GM23338 (cell line): ENCODE data around the gene MYO3B. TPM values are rescaled to one million over a fixed set of nuclear protein-coding genes. Genes with fewer than 3 reads are reported as not detected.

Experiments used
- ATAC-seq: fragments of 200-7000 bp; cut with Tn5 transposase; 3 replicates; pipeline ENCODE4 v1.9.1; 2020
- DNase-seq: peaks from one replicate; pipeline ENCODE4 v3.0.0-alpha.2; 2015; ENCODE audit warnings: low spot score
- H2AFZ ChIP-seq: fragments of 200-600 bp; sonication (generic); 2 replicates; pipeline ENCODE4 v1.8.0; 2016; ENCODE audit warnings: antibody characterized with exemption, mild to moderate bottlenecking, moderate library complexity
- H3F3A ChIP-seq: fragments of 200-600 bp; sonication (generic); replicated peaks from 2 replicates; pipeline ENCODE4 v1.8.0; 2017; ENCODE audit warnings: antibody characterized with exemption, mixed run types, low read depth
- H3K27ac ChIP-seq: fragments of 200-600 bp; sonication (generic); 2 replicates; pipeline ENCODE4 v1.6.1; 2016; ENCODE audit warnings: low read depth
- H3K27me3 ChIP-seq: fragments of 200-600 bp; sonication (generic); 2 replicates; pipeline ENCODE4 v1.8.0; 2016; ENCODE audit warnings: mild to moderate bottlenecking, mixed run types, moderate library complexity; ENCODE audit not compliant: insufficient read depth
- H3K36me3 ChIP-seq: fragments of 200-600 bp; sonication (generic); 2 replicates; pipeline ENCODE4 v1.8.0; 2016; ENCODE audit warnings: mild to moderate bottlenecking; ENCODE audit not compliant: insufficient read depth
- H3K4me1 ChIP-seq: fragments of 200-600 bp; sonication (generic); 2 replicates; pipeline ENCODE4 v1.8.0; 2016; ENCODE audit warnings: mild to moderate bottlenecking, moderate library complexity; ENCODE audit not compliant: insufficient read depth
- H3K4me2 ChIP-seq: fragments of 200-600 bp; sonication (generic); 2 replicates; pipeline ENCODE4 v1.7.1; 2017; ENCODE audit warnings: mixed run types
- H3K4me3 ChIP-seq: fragments of 200-600 bp; sonication (generic); 2 replicates; pipeline ENCODE4 v1.6.1; 2016; ENCODE audit warnings: mixed run types
- H3K79me2 ChIP-seq: fragments of 200-600 bp; sonication (generic); replicated peaks from 2 replicates; pipeline ENCODE4 v1.8.0; 2017; ENCODE audit warnings: mild to moderate bottlenecking; ENCODE audit not compliant: insufficient read depth
- H3K9me2 ChIP-seq: fragments of 200-600 bp; sonication (generic); 2 replicates; pipeline ENCODE4 v1.8.0; 2017; ENCODE audit not compliant: insufficient read depth
- H4K20me1 ChIP-seq: fragments of 200-600 bp; sonication (generic); replicated peaks from 2 replicates; pipeline ENCODE4 v1.8.0; 2017; ENCODE audit warnings: mild to moderate bottlenecking; ENCODE audit not compliant: insufficient read depth
- H3K27ac Mint-ChIP-seq: 2 replicates; pipeline ENCODE4 v1.8.0; 2020; ENCODE audit warnings: inconsistent platforms, mild to moderate bottlenecking, moderate library complexity, mixed read lengths
- H3K27me3 Mint-ChIP-seq: 3 replicates; pipeline ENCODE4 v1.8.0; 2022; ENCODE audit warnings: low read depth, mild to moderate bottlenecking, moderate library complexity, mixed read lengths, inconsistent platforms; ENCODE audit not compliant: insufficient read depth, poor library complexity
- H3K36me3 Mint-ChIP-seq: 3 replicates; pipeline ENCODE4 v1.8.0; 2021; ENCODE audit warnings: low read depth, mild to moderate bottlenecking, inconsistent platforms, moderate library complexity, mixed read lengths
- H3K4me1 Mint-ChIP-seq: 3 replicates; pipeline ENCODE4 v1.8.0; 2020; ENCODE audit warnings: mild to moderate bottlenecking, inconsistent platforms, mixed read lengths
- H3K4me3 Mint-ChIP-seq: 3 replicates; pipeline ENCODE4 v1.8.0; 2021; ENCODE audit warnings: moderate library complexity, mild to moderate bottlenecking, inconsistent platforms, mixed read lengths
- H3K9me3 Mint-ChIP-seq: 3 replicates; pipeline ENCODE4 v1.8.0; 2020; ENCODE audit warnings: moderate library complexity, mild to moderate bottlenecking, inconsistent platforms, mixed read lengths
- CREB1 ChIP-seq: fragments of 250-450 bp; sonication (Bioruptor Pico); IDR thresholded peaks from 2 replicates; pipeline ENCODE4 v1.5.0; 2020; ENCODE audit warnings: low read depth, mild to moderate bottlenecking, moderate library complexity
- EZH2 ChIP-seq: fragments of 200-600 bp; sonication (generic); IDR thresholded peaks from one replicate; pipeline ENCODE4 v1.8.0; 2017; ENCODE audit warnings: antibody characterized with exemption, mild to moderate bottlenecking, low read depth; ENCODE audit not compliant: unreplicated experiment
- EZH2phosphoT487 ChIP-seq: fragments of 200-600 bp; sonication (generic); IDR thresholded peaks from one replicate; pipeline ENCODE4 v1.8.1; 2018; ENCODE audit warnings: antibody characterized with exemption; ENCODE audit not compliant: unreplicated experiment
- JUNB ChIP-seq: IDR thresholded peaks from one replicate; pipeline ENCODE4 v1.6.1; 2016; ENCODE audit warnings: antibody characterized with exemption; ENCODE audit not compliant: unreplicated experiment
- STAT1 ChIP-seq: IDR thresholded peaks from one replicate; pipeline ENCODE4 v1.6.1; 2016; ENCODE audit warnings: antibody characterized with exemption; ENCODE audit not compliant: unreplicated experiment
- ZNF114 ChIP-seq: fragments of 250-450 bp; sonication (Bioruptor Pico); IDR thresholded peaks from 2 replicates; pipeline ENCODE4 v1.5.0; 2020; ENCODE audit warnings: mild to moderate bottlenecking, moderate library complexity
- polyA plus RNA-seq: library from polyadenylated mRNA; unstranded; fragments of >200 nt; fragmentation: Nextera tagmentation; extraction: Ambion mirVana; gene quantifications from 2 replicates; pipeline ENCODE4 v1.2.1, GENCODE V29; 2016
- total RNA-seq: library from RNA; depleted of rRNA; stranded (reverse); fragments of >200 nt; shearing (Covaris generic); gene quantifications from 2 replicates; pipeline ENCODE4 v1.2.3, GENCODE V29; 2014
- TF ChIP-seq, protein P1 (sequence below), 2 experiments: fragments of 200-600 bp in 1 of 2; sonication (generic) in 1 of 2; conservative IDR thresholded peaks; 2 replicates each; pipeline versions ENCODE4 v1.5.1 to v1.6.1; 2016 to 2017; ENCODE audit warnings: antibody characterized with exemption in 2 of 2, low read depth in 2 of 2, mild to moderate bottlenecking in 2 of 2, moderate library complexity in 1 of 2

MYO3B gene
- total and polyA plus RNA-seq, 2 experiments from 2014 or later: 0.42 TPM; not detected in 1

- peaks cover 3% of the 10 kb centered on the region for H3K27me3 Mint-ChIP-seq
- ATAC-seq (no peak), DNase-seq (no peak)
- Histone ChIP-seq H3K27ac (no peak overlapping the region), H3F3A (no peaks in the 10 kb centered on the region), H3K79me2 (no peaks in the 10 kb centered on the region), H3K4me1 (peaks cover 2% of the 10 kb centered on the region; the same call in 1 of the 2 replicates), H3K9me2 (peaks cover 6% of the 10 kb centered on the region; the same call in 1 of the 2 replicates), H3K36me3 (no peaks in the 10 kb centered on the region), H4K20me1 (no peaks in the 10 kb centered on the region), H2AFZ (no peak overlapping the region), H3K4me2 (no peak overlapping the region), H3K27me3 (no peaks in the 10 kb centered on the region), H3K4me3 (no peak overlapping the region)
- no peaks in the 10 kb centered on the region for H3K36me3 Mint-ChIP-seq
- H3K9me3 Mint-ChIP-seq: no peaks in the 10 kb centered on the region
- H3K27ac Mint-ChIP-seq: no peak overlapping the region
- peaks cover 3% of the 10 kb centered on the region; the same call in 1 of the 3 replicates for H3K4me1 Mint-ChIP-seq
- H3K4me3 Mint-ChIP-seq: no peak overlapping the region
- TF ChIP-seq EZH2 (no peak), JUNB (no peak), CREB1 (CRISPR knock-in tag) (no peak), EZH2phosphoT487 (no peak), ZNF114 (CRISPR knock-in tag) (no peak)
- TF ChIP-seq, protein P1, sequence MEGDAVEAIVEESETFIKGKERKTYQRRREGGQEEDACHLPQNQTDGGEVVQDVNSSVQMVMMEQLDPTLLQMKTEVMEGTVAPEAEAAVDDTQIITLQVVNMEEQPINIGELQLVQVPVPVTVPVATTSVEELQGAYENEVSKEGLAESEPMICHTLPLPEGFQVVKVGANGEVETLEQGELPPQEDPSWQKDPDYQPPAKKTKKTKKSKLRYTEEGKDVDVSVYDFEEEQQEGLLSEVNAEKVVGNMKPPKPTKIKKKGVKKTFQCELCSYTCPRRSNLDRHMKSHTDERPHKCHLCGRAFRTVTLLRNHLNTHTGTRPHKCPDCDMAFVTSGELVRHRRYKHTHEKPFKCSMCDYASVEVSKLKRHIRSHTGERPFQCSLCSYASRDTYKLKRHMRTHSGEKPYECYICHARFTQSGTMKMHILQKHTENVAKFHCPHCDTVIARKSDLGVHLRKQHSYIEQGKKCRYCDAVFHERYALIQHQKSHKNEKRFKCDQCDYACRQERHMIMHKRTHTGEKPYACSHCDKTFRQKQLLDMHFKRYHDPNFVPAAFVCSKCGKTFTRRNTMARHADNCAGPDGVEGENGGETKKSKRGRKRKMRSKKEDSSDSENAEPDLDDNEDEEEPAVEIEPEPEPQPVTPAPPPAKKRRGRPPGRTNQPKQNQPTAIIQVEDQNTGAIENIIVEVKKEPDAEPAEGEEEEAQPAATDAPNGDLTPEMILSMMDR (conservative IDR thresholded peaks at IDR 0.05; ENCODE audit: low read depth in 2 of 2): no peak
These were observed 341.0 kb downstream of the MYO3B start for GRCh38 chr2:170518911-170519310.

- H3F3A ChIP-seq: no peaks in the 10 kb centered on the region
- Mint-ChIP-seq H3K4me3 (no peak overlapping the region), H3K27ac (no peak overlapping the region), H3K9me3 (no peaks in the 10 kb centered on the region), H3K4me1 (peaks cover 3% of the 10 kb centered on the region; the same call in 1 of the 3 replicates), H3K36me3 (no peaks in the 10 kb centered on the region), H3K27me3 (no peaks in the 10 kb centered on the region)
- ATAC-seq (no peak), DNase-seq (no peak)
- H4K20me1 ChIP-seq: no peaks in the 10 kb centered on the region
- no peaks in the 10 kb centered on the region for H3K36me3 ChIP-seq
- H3K9me2 ChIP-seq: no peaks in the 10 kb centered on the region; the same call in 1 of the 2 replicates
- H3K27me3 ChIP-seq: no peaks in the 10 kb centered on the region
- H3K4me3 ChIP-seq: no peak overlapping the region
- H3K4me1 ChIP-seq: peaks cover 2% of the 10 kb centered on the region; the same call in 1 of the 2 replicates
- no peak overlapping the region for H3K27ac ChIP-seq
- no peak overlapping the region for H3K4me2 ChIP-seq
- H3K79me2 ChIP-seq: no peaks in the 10 kb centered on the region
- no peak for TF ChIP-seq JUNB
- no peak overlapping the region for H2AFZ ChIP-seq
These were observed 343.4 kb downstream of the MYO3B start for GRCh38 chr2:170521299-170521698.

GRCh38 chr2:170523506-170523905 lies 345.6 kb downstream of the MYO3B start:
- no peaks in the 10 kb centered on the region for H3K79me2 ChIP-seq
- H3K4me3 ChIP-seq: no peak overlapping the region
- no peak overlapping the region for H3K4me2 ChIP-seq
- no peaks in the 10 kb centered on the region for H3K27me3 Mint-ChIP-seq
- no peaks in the 10 kb centered on the region for H4K20me1 ChIP-seq
- no peaks in the 10 kb centered on the region for H3K36me3 ChIP-seq
- no peaks in the 10 kb centered on the region for H3K9me3 Mint-ChIP-seq
- no peak overlapping the region for H3K27ac Mint-ChIP-seq
- H3K27me3 ChIP-seq: no peaks in the 10 kb centered on the region
- ATAC-seq: no peak
- no peaks in the 10 kb centered on the region for H3K4me1 Mint-ChIP-seq
- no peaks in the 10 kb centered on the region for H3K4me1 ChIP-seq
- peaks cover 2% of the 10 kb centered on the region; the same call in 1 of the 2 replicates for H3K9me2 ChIP-seq
- no peaks in the 10 kb centered on the region for H3F3A ChIP-seq
- no peaks in the 10 kb centered on the region for H3K36me3 Mint-ChIP-seq
- H3K4me3 Mint-ChIP-seq: no peak overlapping the region
- DNase-seq: no peak
- H2AFZ ChIP-seq: no peak overlapping the region
- no peak overlapping the region for H3K27ac ChIP-seq
- TF ChIP-seq STAT1: no peak
- no peak for TF ChIP-seq EZH2phosphoT487
- TF ChIP-seq ZNF114 (CRISPR knock-in tag): no peak
- TF ChIP-seq JUNB: no peak
- TF ChIP-seq, protein P1 (conservative IDR thresholded peaks at IDR 0.05; ENCODE audit: low read depth in 2 of 2): no peak
